WERI-Rb-1 (cell line): Measurements from ENCODE around the gene ABI3BP.
"Not testable (repeated sequence)": the region's sequence is repeated elsewhere in the genome, so short reads cannot be mapped to it uniquely, and the experiment has no call there.

Experiments used
- DNase-seq: peaks from one replicate; pipeline ENCODE4 v3.0.0-alpha.2; 2020
- H3K27ac ChIP-seq: fragments of 250-450 bp; sonication (Bioruptor Pico); 2 replicates; pipeline ENCODE4 v1.5.1; 2020; ENCODE audit warnings: mild to moderate bottlenecking, moderate library complexity
- H3K27me3 ChIP-seq: fragments of 250-450 bp; sonication (Bioruptor Pico); 2 replicates; pipeline ENCODE4 v1.5.1; 2021; ENCODE audit warnings: mild to moderate bottlenecking, low read depth, moderate library complexity; ENCODE audit not compliant: insufficient read depth, severe bottlenecking
- H3K36me3 ChIP-seq: fragments of 250-450 bp; sonication (Bioruptor Pico); 2 replicates; pipeline ENCODE4 v1.5.1; 2020; ENCODE audit warnings: mild to moderate bottlenecking, moderate library complexity
- H3K4me3 ChIP-seq: 2 replicates; pipeline ENCODE4 v1.5.1; 2011; ENCODE audit warnings: low read depth, mild to moderate bottlenecking, control low read depth, low read length
- H3K9me3 ChIP-seq: fragments of 250-450 bp; sonication (Bioruptor Pico); 2 replicates; pipeline ENCODE4 v1.5.1; 2021; ENCODE audit warnings: mild to moderate bottlenecking, moderate library complexity; ENCODE audit not compliant: severe bottlenecking
- CTCF ChIP-seq: IDR thresholded peaks from 2 replicates; pipeline ENCODE4 v1.5.1; 2011; ENCODE audit warnings: low read depth, mild to moderate bottlenecking, control low read depth, inconsistent platforms, low read length

Gene ABI3BP

GRCh38 chr3:101017017-101017416 lies 23.8 kb upstream of the ABI3BP start:
- H3K9me3 ChIP-seq: peaks cover 3% of the 10 kb centered on the region
- no peak overlapping the region for H3K4me3 ChIP-seq
- H3K27me3 ChIP-seq: no peaks in the 10 kb centered on the region
- TF ChIP-seq CTCF: no peak
- H3K27ac ChIP-seq: no peak overlapping the region
- DNase-seq: no peak
- no peaks in the 10 kb centered on the region for H3K36me3 ChIP-seq

- H3K36me3 ChIP-seq, DNase-seq, H3K27ac ChIP-seq, H3K9me3 ChIP-seq, H3K27me3 ChIP-seq, H3K4me3 ChIP-seq: not testable (repeated sequence)
Observed at GRCh38 chr3:101012312-101012711, 19.1 kb upstream of the ABI3BP start.

- no peak for TF ChIP-seq CTCF
- no peaks in the 10 kb centered on the region for H3K27me3 ChIP-seq
- H3K27ac ChIP-seq: no peak overlapping the region
- H3K4me3 ChIP-seq: no peak overlapping the region
- no peaks in the 10 kb centered on the region for H3K36me3 ChIP-seq
- H3K9me3 ChIP-seq: peaks cover 6% of the 10 kb centered on the region
- DNase-seq: no peak
Observed at GRCh38 chr3:101011136-101011535, 17.9 kb upstream of the ABI3BP start.

GRCh38 chr3:101010296-101010695 lies 17.1 kb upstream of the ABI3BP start:
- no peak for TF ChIP-seq CTCF
- Histone ChIP-seq H3K27me3 (no peaks in the 10 kb centered on the region), H3K4me3 (no peak overlapping the region), H3K9me3 (peaks cover 6% of the 10 kb centered on the region), H3K27ac (no peak overlapping the region), H3K36me3 (no peaks in the 10 kb centered on the region)
- no peak for DNase-seq

GRCh38 chr3:101009386-101009785 lies 16.2 kb upstream of the ABI3BP start:
- H3K9me3 ChIP-seq: peaks cover 6% of the 10 kb centered on the region
- no peak overlapping the region for H3K27ac ChIP-seq

GRCh38 chr3:100999160-100999559 lies 5.9 kb upstream of the ABI3BP start:
- Histone ChIP-seq H3K27me3 (no peaks in the 10 kb centered on the region), H3K36me3 (no peaks in the 10 kb centered on the region), H3K27ac (no peak overlapping the region), H3K4me3 (no peak overlapping the region), H3K9me3 (no peaks in the 10 kb centered on the region)
- DNase-seq: no peak
- TF ChIP-seq CTCF: no peak

More at GRCh38 chr3:101009386-101009785, 16.2 kb upstream of the ABI3BP start:
- TF ChIP-seq CTCF: no peak
- DNase-seq: no peak
- H3K27me3 ChIP-seq: no peaks in the 10 kb centered on the region
- no peaks in the 10 kb centered on the region for H3K36me3 ChIP-seq
- H3K4me3 ChIP-seq: no peak overlapping the region
